H4 (cell line): ENCODE results near the gene ZNF654. TPM values are rescaled to one million over a fixed set of nuclear protein-coding genes. Genes with fewer than 3 reads are reported as not detected.
"Not testable (repeated sequence)": the region's sequence is repeated elsewhere in the genome, so short reads cannot be mapped to it uniquely, and the experiment has no call there.

Source experiments
- DNase-seq: peaks from one replicate; pipeline ENCODE4 v3.0.0-alpha.2; 2015; ENCODE audit warnings: low spot score
- total RNA-seq: library from RNA; depleted of rRNA; stranded (reverse); fragments of >200 nt; shearing (Covaris generic); gene quantifications from 2 replicates; pipeline ENCODE4 v1.2.3, GENCODE V29; 2014

The ZNF654 gene
- total RNA-seq, 1 experiment from 2014 or later, result 4.0 TPM

DNA sequence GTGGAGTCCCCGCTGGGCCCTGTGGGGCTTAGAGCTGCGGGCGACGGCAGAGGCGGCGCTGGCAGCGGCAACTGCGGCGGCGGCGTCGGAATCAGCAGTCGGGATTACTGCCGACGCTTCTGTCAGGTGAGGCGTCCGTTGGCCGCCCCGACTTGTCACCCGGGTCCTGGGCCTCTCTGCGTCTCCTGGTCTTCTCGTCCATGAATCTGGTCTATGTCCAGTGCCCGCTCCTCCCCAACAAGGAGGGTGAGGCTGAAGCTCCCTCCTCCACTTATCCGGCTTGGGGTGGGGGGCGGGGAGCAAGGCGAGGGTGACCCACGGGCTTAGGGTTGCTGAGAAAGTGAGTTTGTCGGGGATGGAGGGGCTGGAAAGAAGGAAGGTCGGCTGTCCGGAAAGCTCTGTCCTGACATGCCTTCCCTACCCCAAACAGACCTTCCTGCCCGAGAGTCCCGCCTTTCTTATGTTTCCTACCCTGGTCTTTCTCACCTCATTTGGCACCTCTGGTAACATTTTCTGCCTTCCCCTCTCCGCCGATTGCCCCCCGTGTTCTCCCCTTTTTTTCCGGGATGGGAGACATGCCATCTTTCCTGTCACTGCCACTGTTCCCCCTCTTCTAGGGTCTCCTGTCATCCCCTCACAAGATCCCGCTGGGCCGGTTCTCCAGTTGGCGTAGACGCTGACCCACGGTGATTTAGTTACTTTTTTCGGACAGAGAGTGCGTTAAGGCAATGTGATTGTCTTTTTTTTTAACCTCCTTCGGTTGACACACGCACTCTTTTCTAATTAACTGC, 520 bp downstream of the ZNF654 start:
- DNase-seq, result peak; percentile 2

DNA sequence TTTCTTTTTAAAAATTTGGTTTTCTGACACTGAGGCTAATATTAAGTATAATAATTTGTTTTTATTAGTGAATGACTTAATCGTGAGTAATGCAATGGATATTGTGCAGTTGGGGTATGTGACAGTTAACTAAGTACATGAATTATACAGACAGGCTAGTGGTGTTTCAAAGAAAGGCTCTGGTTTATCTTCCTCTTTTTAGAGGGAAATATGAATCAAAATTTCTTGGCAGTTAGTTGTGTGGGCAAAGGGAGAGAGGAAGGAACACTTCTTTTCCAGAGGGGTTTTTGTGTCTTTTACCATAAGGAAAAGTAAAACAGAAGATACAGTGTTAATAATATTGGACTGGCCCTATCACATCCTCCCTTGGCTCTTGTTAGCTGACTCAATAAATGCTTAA, 2.7 kb downstream of the ZNF654 start:
- DNase-seq, result no peak

DNA sequence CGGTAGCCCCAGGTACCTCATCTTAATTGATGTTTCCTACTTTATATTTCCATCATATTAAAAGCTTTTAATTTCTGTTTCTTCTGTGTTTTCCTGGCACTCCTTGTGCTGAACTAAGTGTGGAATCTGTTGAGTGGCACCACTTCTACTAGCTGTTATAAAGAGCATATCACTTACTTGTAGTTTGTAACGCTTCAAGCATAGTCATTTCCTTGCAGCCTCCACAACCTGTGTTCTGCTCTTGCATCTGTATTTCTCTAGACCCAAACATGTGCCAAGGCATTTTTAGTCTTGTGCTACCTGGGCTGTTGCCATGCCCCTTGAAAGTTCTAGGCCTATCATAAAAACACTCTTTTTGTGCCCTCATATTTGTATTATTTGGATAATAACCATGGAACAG, 16.0 kb downstream of the ZNF654 start:
- DNase-seq, result no peak

DNA sequence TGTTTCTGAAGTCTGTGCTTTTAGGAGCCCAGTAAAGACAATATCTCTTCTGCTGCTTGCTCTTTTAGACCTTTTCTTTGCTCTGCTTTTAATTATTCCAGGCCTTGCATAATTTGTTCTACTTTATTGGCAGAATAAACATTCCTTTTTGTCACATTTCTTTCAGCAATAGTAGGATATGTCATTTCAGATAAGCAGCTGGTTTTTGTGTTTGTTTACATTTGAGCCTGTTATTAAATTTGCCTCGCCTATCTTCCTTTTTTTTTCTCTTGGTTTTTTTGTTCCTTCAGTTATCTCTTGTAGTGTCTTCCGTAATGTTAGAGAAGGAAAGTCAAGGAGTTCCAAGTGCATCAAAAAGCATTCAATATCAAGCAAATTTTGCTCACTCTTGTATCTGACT, 16.4 kb downstream of the ZNF654 start:
- DNase-seq, result no peak

DNA sequence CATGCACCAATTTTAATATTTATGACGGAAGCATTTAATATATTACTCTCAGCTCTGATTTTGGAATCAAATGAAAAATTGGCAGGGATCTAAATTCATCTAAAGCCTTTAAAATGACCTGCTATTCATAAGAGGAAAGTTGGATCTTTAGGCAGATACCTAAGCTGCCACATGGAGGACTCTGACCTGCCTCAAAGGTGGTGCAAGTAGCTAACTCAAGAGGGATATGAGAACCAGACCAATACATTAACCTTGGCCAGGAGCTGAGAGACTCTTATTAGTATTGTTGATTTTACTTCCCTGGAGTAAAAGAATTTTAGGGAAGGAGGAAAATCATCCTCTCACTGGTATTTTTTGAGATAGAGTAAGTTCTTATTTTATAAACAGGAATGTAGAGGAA, 17.7 kb downstream of the ZNF654 start:
- no peak for DNase-seq

DNA sequence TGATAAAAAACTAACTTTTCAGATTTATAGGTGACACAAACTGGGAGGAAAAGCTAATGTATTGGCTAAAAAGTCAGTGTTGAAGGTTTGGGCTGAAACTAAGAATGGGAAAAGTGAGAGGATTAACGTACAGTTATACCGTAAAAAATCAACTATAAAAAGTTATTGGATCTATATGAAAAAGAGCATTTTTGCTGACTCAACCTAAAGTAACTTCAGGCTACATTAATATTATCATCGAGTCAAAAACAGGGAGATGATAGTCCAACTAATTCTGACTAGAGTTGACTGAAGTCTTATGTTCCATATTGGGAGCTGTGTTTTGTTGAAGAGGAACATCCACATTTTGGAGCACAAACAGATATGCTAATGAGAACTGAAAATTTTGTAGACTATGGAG, 19.9 kb downstream of the ZNF654 start:
- DNase-seq, result no peak

DNA sequence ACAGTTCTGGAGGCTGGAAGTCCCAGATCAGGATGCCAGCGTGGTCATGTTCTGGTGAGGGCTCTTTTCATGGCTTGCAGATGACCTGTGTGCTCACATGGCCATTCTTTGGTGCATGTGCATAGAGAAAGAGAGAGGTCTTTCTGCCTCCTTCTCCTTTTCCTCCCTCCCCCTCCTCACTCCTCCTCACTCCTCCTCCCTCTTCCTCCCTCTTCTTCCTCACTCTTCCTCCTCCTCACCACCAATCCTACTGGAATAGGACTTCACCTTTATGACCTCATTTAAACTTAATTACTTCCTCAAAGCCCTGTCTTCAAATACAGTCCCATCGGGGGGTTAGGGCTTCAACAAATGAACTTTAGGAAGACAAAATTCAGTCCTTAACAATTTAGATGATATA, 23.8 kb downstream of the ZNF654 start:
- DNase-seq, result no peak

DNA sequence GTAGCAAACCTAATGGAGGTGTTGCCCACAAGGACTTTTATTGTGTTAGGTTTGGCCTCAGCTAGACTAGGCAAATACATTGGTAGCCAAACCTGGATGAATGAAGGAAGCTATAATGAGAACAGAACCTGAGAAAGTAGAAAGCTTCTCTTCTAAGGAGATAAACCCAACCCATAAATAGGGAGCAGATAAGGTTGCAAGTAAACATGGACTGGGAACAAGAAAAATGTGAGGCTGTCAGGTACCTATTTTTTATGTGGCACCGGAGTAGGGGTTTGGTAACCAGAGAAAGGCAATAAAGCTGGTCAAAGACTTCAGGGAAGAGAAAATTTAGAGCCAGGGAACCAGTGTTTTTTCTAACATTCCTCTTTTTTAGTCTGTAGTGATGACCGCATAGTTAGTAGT, 25.0 kb downstream of the ZNF654 start:
- DNase-seq, result no peak

DNA sequence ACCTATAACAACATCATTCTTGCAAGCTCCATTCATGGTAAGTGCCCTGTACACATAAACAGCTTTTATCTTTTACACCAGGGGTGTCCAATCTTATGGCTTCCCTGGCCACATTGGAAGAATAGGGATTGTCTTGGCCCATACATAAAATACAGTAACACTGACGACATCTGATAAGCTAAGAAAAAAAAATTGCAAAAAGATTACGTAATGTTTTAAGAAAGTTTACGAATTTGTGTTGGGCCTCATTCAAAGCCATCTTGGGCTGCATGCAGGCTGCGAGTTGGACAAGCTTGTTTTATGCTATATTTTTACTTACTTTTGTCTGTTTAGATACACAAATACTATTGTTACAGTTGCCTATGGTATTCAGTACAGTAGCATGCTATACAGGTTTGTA, 31.6 kb downstream of the ZNF654 start:
- DNase-seq, result no peak

DNA sequence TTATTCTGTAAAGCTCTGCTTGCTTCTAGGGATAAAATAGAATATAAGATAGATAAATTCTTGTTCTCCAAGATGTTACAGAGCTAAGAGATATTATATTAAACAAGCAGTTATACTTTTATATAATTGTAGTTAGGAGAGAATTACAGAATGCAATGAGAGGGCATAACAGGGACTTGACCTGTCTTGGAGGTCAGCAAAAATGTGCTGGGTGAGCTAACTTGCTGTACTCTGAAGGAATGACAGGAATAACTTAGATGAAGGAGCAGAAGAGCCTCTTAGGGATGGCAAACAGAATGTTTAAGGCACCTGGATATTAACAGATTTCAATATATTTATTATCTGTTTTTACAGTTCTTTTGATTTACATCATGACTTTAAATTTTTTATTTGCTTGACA, 33.2 kb downstream of the ZNF654 start:
- no peak for DNase-seq

DNA sequence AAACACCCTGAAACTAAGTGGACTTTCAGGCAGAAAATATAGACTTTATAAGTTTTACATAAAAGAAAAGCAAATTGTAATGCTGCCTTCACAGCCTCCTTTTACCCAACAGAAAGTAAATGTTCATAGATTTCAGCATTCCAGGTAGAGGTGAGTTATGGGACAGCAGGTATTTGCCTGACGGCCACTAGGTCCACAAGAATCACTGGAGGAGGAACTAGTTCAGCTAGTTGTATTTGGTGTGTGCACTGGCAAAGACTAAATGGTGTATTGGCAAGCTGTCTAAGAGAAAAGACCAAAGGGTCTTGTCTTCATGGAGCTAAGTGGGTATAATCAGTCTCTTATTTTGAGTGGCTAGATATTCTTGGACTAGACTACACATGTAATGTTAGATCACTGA, 34.2 kb downstream of the ZNF654 start:
- no peak for DNase-seq

DNA sequence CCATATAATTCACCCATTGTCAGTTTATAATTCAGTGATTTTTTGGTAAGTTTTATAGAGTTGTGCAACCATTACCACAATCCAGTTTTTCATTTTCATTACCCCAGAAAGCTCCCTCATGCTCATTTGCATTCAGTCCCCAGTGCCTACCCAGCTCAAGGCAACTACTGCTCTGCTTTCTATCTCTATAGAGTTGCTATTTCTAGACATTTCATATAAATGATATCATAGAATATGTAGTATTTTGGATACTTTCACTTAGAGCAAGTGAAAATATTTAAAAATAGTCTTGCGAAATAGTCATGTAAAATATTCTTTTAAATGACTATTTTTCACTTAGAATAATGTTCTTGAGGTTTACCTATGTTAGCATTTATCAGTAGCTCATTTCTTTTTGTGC, 42.1 kb downstream of the ZNF654 start:
- DNase-seq, result no peak

DNA sequence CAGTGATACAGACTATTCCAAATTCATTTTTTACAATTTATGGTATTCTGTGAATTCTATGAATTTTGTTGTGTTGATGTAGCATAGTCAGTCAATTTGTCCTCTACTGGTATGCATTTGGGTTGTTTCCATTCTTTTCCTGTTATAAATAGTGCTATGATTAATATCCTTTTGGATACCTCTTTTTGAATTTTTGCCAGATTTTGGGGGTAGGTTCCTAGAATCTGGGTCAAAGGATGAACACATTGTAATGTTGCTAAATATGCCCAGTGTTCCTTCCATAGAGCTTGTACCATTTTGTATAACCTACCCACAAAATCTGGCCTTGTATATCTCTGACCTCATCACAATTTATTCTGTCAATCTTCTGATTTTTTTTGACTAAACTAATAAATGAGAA, 46.3 kb downstream of the ZNF654 start:
- DNase-seq, result no peak

DNA sequence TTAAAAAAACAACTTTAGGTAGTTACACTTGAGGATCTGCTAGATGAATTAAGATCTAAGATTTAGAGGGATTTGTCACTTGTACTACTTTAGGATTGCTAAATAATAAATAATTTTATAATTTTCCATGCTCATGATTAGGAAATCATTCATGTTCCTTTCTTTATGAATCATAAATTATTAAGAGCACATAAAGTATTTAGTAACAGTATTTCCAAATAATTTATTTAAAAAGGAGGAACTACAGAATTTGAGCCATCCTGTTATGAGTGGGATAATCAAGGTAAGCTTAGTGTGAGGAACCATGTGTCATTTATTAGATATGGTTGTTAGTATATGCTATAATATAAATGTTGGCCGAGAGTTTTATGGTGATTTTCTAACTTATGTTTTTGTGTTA, 53.2 kb downstream of the ZNF654 start:
- no peak for DNase-seq

DNA sequence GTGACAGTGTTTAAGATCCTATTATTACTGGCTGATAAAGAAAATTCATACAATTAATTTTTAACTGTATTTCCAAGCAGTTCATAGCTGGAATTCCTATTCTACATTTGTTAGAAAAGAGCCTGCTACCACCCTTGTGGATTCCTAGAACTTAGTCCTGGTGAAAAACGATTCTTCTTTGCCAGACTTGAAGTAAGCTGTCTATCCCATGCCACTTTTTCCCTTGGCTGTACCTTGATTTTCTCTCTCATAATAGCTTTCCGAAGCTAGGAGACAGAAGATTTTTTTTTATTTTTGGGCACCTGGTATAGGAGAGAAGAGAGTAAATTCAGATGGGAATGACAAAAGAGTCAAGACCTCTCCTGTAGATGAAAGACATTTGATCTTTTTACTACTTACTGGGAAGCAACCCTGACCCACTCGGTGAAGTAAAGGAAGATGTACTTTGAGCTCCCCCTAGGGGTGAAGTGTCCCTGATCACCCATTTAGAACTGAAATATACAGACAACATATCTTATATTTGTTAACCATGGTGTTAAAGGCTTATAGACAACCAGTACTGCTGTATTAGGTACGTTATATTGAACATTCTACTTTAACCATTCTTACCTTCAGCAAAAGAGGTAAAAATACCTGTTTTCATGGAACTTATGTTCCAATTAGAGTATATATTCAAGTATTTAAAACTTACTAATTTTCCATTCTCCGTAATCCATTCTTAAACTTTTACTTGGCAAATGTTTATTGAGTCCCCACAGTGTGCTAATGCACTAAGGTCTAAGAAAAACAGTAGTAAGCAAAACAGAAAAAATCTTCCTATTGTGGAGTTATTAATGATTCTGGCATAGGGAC, 54.5 kb downstream of the ZNF654 start:
- peak; percentile 31 for DNase-seq

DNA sequence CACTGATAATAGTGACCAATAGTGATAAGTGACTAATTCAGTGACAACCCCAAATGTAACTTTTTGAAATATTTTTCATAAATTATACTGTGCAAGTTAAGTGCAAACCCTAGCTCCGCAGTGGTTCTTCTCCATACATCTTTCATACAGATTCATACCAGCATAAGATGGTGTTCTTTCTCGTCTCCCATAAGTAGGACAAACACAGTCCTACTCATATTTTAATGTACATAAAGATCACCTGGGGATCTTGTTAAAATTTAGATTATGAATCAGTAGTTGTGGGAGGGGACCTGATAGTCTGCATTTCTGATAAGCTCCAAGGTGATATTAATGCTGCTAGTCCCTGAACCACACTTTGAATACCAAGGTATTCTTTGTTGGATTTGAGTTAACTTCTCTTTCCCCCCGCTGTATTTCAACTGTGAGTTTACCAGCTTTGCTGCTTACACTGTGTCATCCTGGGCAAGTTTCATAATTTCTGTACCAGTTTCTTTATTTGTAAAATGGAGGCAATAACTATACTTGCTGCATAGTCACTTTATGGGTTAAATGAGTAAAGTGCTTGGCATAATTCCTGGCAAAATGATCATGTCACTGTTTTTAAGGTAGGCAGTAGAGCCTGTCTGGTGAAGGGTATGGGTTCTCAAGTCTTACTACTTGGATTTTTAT, 56.0 kb downstream of the ZNF654 start:
- no peak for DNase-seq

DNA sequence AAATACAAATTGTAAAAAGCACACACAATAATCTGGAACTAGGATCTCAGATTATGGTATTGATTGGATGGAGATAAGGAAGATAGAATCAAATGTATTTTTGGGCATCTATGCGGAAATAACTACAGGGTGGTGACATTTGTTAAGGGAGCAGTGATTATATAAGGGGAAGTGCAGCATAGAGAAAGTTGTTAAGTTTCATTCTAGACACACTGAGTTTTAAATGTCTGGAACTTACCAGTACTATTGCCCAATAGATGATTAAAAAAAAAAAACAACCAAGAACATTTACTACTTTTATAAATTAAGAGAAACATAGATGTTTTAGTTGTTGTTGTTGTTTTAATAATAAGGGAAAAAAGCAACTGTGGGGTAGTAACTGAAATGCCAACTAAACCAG, 58.6 kb downstream of the ZNF654 start:
- DNase-seq, result no peak

DNA sequence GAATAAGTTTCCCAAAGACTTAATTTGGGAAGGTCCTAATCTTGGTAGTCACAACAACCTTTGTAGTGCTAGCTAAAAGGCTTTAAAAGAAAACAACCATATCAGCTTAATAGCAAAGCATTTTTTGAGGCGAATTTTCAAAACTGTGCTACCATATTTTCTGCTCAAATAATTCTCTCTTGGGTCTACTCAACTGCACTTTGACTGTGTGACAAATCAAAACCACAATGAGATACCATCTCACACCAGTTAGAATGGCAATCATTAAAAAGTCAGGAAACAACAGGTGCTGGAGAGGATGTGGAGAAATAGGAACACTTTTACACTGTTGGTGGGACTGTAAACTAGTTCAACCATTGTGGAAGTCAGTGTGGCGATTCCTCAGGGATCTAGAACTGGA, 59.5 kb downstream of the ZNF654 start:
- not testable (repeated sequence) for DNase-seq

DNA sequence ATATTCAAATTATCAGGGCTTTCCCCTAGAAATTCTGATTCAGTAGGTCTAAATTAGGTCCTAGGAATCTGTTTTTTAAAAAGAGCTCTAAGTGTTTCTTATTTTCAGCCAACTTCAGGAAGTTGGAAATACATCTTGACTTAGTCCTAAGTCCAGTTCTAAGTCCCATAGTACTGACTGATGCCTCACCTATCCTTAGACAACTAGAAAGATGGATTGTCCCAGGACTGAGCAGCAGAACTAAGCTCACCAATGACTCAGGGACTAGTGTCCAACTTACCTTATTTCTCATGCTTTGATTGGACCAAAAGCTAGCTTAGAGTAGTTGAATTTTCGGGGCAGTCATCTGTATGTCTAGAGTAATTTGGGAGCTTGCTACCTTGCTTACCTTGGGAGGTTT, 64.5 kb downstream of the ZNF654 start:
- no peak for DNase-seq

DNA sequence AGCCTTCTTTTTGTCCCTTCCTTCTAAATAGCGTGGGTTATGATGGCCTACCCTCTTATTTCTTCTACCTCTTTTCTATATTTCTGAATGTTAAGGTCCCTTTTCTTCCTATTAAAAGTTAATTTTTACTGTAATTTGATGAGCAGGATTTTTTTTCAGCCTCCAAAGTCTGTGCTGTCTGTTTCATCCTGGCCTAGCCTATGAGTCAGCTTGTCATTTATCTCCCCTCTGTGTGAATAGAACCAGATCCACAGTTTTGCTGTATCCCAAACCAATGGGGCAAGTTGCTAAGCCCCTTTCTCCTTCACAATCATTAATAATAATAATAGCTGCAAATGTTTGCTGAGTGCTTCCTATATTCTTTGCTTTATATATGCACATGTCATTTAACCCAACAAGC, 72.6 kb downstream of the ZNF654 start:
- DNase-seq, result no peak

DNA sequence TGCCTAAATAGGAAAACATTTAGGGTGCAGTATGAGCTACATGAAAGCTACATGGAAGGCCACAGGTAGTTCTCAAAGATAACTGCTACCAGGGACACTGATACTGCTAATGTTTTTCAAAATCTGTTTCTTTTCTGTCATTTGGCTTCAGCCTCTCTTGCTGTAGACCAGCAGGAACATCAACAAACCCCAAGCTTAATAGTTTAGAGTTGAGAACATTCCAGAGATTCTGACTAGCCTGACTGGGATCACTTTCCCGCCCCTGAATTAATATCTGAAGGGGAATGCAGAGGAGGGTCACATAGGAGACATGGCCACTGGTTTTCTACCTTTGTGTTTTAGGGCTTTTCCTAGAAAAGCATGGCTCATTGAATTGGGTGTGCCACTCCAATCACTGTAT, 73.8 kb downstream of the ZNF654 start:
- no peak for DNase-seq

DNA sequence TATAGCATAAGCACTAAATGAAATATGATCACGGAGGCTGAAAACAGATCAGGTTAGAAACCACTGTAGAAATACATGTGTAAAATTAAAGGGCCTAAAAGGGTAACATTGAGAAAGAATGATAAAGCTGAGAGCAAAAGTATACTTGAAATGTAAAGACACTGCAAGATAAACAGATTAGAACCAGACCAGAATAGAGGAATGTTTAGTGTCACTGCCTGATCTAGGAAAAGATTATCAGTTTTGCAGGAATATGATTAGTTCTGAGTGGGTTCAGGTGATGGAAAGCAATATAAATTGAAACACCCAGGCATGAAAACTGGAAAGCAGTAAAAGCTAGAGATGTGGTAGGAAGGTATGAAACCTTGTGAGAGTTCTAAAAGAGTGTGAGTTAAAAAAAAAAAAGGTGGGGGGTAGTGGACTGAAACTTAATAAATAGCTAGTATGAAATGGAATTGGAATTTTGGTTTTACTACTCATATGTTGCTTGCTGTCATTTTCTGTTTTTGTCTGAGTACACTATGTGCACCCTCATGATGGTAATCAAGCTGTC, 74.7 kb downstream of the ZNF654 start:
- no peak for DNase-seq
